Measurements from ENCODE around the gene CPLX3. TPM values are rescaled to one million over a fixed set of nuclear protein-coding genes. Genes with fewer than 3 reads are reported as not detected.
A peak's percentile ranks its signal among the peaks of the same experiment; 100 is the strongest.

The CPLX3 gene
- total RNA-seq, 1 donor from 2014 or later = not detected

DNA sequence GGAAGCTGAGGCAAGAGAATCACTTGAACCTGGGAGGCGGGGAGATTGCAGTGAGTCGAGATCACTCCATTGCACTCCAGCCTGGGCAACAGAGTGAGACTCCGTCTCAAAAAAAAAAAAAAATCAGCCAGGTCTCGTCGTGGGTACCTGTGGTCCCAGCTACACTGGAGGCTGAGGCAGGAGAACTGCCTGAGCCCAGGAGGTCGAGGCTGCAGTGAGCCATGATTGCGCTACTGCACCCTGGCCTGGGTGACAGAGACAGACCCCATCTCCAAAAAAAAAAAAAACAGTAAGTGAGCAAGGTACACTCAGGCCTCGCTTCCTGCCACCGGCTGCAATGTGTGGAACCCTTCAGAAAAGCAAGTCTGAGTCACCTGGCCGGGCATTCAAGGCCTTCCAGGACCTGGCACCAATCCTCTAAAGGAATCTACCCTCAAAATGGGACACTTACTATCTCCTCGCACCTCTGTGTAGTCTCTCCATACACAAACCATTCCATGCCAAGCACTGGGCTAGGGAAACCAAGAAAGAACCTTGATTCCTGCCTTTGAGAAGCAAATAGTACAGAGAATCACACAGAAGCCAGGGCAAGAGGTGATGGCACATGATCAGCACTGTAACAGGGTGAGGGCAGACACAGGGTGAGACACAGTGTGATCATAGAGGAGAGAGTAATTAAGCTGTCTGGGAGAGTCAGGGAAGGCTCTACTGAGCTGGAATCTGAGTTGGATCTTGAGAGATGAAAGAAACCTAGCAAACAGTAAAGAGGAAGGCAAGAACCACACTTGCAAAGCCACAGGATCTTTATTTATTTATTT is 37.0 kb downstream of the CPLX3 start:
- peaks cover 34% of the 10 kb centered on the region for H3K4me1 Mint-ChIP-seq (ENCODE audit: unreplicated experiment)
- no peak for DNase-seq (ENCODE audit: extremely low spot score, unreplicated experiment)
- no peaks in the 10 kb centered on the region for H3K27me3 Mint-ChIP-seq
- H3K36me3 Mint-ChIP-seq = peaks cover 14% of the 10 kb centered on the region
- H3K4me3 Mint-ChIP-seq = peak overlapping the region; percentile 2
- peaks cover 4% of the 10 kb centered on the region for H3K9me3 Mint-ChIP-seq
- H3K27ac Mint-ChIP-seq = peak overlapping the region; percentile 44
- TF ChIP-seq, protein P1, sequence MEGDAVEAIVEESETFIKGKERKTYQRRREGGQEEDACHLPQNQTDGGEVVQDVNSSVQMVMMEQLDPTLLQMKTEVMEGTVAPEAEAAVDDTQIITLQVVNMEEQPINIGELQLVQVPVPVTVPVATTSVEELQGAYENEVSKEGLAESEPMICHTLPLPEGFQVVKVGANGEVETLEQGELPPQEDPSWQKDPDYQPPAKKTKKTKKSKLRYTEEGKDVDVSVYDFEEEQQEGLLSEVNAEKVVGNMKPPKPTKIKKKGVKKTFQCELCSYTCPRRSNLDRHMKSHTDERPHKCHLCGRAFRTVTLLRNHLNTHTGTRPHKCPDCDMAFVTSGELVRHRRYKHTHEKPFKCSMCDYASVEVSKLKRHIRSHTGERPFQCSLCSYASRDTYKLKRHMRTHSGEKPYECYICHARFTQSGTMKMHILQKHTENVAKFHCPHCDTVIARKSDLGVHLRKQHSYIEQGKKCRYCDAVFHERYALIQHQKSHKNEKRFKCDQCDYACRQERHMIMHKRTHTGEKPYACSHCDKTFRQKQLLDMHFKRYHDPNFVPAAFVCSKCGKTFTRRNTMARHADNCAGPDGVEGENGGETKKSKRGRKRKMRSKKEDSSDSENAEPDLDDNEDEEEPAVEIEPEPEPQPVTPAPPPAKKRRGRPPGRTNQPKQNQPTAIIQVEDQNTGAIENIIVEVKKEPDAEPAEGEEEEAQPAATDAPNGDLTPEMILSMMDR (conservative IDR thresholded peaks at IDR 0.05) = no peak

DNA sequence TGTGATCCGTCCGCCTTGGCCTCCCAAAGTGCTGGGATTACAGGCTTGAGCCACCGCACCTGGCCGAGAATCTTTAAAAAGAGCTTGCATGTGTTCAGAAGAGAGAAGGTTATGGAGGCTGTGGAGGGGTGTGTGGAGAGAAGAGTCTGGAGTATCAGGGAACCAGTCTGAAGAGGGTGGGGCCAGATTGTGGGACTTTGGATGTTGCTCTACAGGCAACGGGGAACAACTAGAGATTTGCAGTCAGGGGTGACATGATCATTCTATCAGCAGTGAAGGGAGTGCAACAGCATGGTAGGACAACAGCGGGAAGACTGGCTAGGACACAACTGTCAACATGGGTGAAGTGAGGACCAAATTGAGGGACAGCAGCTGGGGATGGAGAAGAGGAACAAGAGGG is 37.9 kb downstream of the CPLX3 start:
- Mint-ChIP-seq H3K27me3 (no peaks in the 10 kb centered on the region), H3K36me3 (peaks cover 14% of the 10 kb centered on the region), H3K9me3 (peaks cover 4% of the 10 kb centered on the region), H3K27ac (peak overlapping the region; percentile 82), H3K4me1 (ENCODE audit: unreplicated experiment) (peaks cover 34% of the 10 kb centered on the region), H3K4me3 (peak overlapping the region; percentile 36)
- no peak for DNase-seq (ENCODE audit: extremely low spot score, unreplicated experiment)
- TF ChIP-seq, protein P1 (conservative IDR thresholded peaks at IDR 0.05) = no peak

DNA sequence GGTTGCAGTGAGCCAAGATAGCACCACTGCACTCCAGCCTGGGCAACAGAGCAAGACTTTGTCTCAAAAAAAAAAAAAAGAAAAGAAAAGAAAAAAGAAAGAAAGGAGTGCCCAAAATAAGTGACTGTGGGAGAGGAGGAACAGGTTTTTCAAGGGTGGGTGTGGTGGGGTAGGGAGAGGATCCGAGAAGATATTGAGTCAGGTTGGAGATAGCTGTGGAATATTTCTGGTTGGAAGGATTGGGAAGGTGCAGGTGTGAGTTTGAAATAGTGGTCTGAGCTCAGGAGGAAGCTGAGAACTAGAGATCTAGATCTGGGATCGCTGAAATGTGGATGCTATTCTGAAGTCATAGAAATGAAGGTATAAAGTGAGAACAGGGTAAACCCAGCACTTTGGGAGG is 38.9 kb downstream of the CPLX3 start:
- TF ChIP-seq, protein P1 (conservative IDR thresholded peaks at IDR 0.05) = no peak
- Mint-ChIP-seq H3K4me1 (ENCODE audit: unreplicated experiment) (peaks cover 38% of the 10 kb centered on the region), H3K9me3 (peaks cover 4% of the 10 kb centered on the region), H3K36me3 (peaks cover 14% of the 10 kb centered on the region), H3K4me3 (peak overlapping the region; percentile 84), H3K27ac (peak overlapping the region; percentile 92), H3K27me3 (no peaks in the 10 kb centered on the region)
- no peak for DNase-seq (ENCODE audit: extremely low spot score, unreplicated experiment)

DNA sequence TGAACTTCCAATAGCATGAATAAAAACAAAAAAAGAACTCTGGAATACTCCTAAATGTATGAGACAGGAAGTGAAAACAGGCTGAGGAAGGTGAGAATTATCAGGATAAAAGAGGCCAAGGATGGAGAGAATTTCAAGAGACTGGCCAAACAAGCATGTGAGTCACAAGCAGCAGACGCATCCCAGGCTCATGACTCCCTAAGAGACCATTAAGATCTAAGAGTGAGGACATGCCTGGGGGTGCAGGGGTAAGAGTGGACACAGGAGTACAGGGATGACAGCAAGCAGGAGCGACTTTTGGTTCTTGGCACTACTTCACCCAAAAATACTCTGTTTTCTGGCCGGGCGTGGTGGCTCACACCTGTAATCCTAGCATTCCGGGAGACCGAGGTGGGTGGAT is 39.7 kb downstream of the CPLX3 start:
- no peak for DNase-seq (ENCODE audit: extremely low spot score, unreplicated experiment)
- TF ChIP-seq, protein P1 (conservative IDR thresholded peaks at IDR 0.05) = no peak
- Mint-ChIP-seq H3K4me1 (ENCODE audit: unreplicated experiment) (peaks cover 45% of the 10 kb centered on the region), H3K36me3 (peaks cover 14% of the 10 kb centered on the region), H3K9me3 (peaks cover 4% of the 10 kb centered on the region), H3K27ac (peak overlapping the region; percentile 92), H3K4me3 (peak overlapping the region; percentile 34), H3K27me3 (no peaks in the 10 kb centered on the region)

DNA sequence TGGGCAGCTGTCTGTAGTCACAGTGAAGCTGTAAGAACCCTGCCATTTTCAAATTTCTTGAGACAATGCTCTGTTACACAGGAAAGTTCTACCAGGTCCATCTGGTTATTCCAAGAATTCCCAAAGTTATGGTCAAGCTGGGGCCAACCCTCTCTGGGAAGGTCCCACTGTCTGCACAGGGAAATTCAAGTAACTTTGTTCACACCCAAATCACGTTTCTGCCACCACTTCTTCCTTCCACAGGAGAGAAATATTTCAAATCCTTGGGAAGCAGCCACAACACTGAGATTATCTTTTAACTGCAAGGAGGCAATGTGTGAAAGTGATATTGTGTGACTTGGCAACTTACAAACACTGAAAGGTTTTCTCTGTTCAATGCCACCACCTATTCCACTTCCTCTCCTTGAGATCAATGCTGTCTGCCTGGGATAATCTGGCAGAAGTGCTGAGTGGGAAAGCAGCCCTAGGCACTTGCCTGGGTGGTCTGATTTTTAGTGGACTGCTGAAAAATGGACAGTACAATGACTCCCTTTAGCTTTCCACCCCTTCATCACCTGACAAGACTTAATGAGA is 41.1 kb downstream of the CPLX3 start:
- TF ChIP-seq, protein P1 (conservative IDR thresholded peaks at IDR 0.05) = no peak
- peak overlapping the region; percentile 68 for H3K4me3 Mint-ChIP-seq
- peaks cover 16% of the 10 kb centered on the region for H3K36me3 Mint-ChIP-seq
- H3K4me1 Mint-ChIP-seq (ENCODE audit: unreplicated experiment) = peaks cover 49% of the 10 kb centered on the region
- H3K9me3 Mint-ChIP-seq = peaks cover 4% of the 10 kb centered on the region
- no peak for DNase-seq (ENCODE audit: extremely low spot score, unreplicated experiment)
- H3K27me3 Mint-ChIP-seq = no peaks in the 10 kb centered on the region
- peak overlapping the region; percentile 90 for H3K27ac Mint-ChIP-seq

Measured in type B pancreatic cell (in vitro differentiated cells).